ENCODE results near the gene PAK3. TPM values are rescaled to one million over a fixed set of nuclear protein-coding genes. Genes with fewer than 3 reads are reported as not detected.

PAK3 gene
- 8.0 TPM for total RNA-seq
- polyA plus RNA-seq (ENCODE audit: insufficient read depth in 1 of 8, insufficient read length in 8 of 8, low replicate concordance in 1 of 8): 10 to 100 TPM in 6 of 8 donors, 1 to 10 TPM in 2; 4.5 to 14.3 (median 12.7) TPM
- long read RNA-seq, donor 1: 0 reads
- long read RNA-seq, donor 2: 0 reads
- long read RNA-seq, donor 3: 0 reads
- long read RNA-seq, donor 4: 0 reads
- long read RNA-seq, donor 5, partial matches to known transcripts: 889 of 1,057 reads
- long read RNA-seq, donor 5, other reads (novel, unspliced or antisense): 168 of 1,057 reads
- long read RNA-seq, donor 6: 0 reads
- long read RNA-seq, donor 7: 0 reads
- long read RNA-seq, donor 8: 0 reads
- long read RNA-seq, donor 9, partial matches to known transcripts: 273 of 370 reads
- long read RNA-seq, donor 9, other reads (novel, unspliced or antisense): 97 of 370 reads
- long read RNA-seq, donor 10, partial matches to known transcripts: 5 of 5 reads
- long read RNA-seq, donor 10, other reads (novel, unspliced or antisense): 0 of 5 reads
- long read RNA-seq, donor 11: 0 reads

DNA sequence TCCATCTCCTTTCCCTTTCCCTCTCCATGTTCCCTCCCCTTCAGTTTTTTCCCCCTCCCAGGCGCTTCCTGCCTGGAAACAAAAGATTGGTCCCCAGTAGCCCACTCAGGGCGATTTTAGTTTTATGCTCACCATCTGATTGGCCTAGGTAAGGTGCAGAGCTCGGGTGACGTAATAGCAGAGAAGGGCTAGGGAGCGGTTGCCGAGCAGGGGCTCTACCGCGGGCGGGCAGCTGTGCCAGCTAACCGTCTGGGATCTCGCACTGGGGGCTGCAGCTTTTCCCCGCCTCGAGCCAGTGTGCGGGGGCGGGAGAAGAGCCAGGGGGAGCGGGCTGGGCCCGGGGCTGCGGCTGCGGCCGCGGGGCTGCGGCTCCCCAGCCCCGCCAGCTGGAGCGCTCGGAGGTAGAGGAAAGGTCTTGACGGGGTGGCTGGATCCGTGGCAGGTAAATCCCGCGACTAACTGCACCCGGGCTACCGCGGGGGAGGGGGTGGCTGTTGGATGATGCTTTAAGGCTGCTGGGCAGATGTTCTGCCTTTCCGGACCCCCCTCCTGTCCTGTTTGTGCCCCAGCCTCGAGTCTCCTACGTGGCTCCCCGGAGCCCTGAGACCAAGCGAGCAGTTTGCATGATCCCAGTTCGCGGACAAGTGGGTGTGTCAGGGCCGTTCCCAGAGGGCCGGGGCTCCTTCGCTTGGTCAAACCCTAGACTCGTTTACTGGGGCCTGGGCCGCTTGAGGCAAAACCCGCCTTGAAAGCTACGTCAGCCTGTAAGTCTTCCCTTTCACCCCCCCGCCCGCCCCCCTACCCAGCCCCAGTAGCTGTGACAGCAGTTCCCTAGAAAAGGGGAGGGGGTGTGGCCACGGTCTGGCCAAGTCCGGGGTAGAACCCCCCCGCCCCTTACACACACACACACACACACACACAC, at the start of gene PAK3:
Gene PAK3, plus strand, starts transcription at position 218 of the 922 bp plus-strand sequence. CDS start 26,913 bp downstream, outside the sequence.
- Histone ChIP-seq H3K9me3 (replicated peaks; ENCODE audit: control insufficient read depth, low read depth, low read length) (no peaks in the 10 kb centered on the region), H3K4me1 (ENCODE audit: control insufficient read depth, insufficient read depth, low read length) (peaks cover 2% of the 10 kb centered on the region), H3K27me3 (ENCODE audit: control insufficient read depth, insufficient read depth, low read length) (peaks cover 40% of the 10 kb centered on the region), H3K36me3 (ENCODE audit: control insufficient read depth, insufficient read depth, low read length) (peaks cover 3% of the 10 kb centered on the region), H3K4me3 (ENCODE audit: low read length) (peak within 1 kb of the TSS; percentile 66), H3K27ac (ENCODE audit: low read length) (peak within 1 kb of the TSS; percentile 93)
- 14% methylated on average over 35 of the region's 51 CpGs for WGBS (ENCODE audit: insufficient coverage)
- DNase-seq: peak; percentile 97

DNA sequence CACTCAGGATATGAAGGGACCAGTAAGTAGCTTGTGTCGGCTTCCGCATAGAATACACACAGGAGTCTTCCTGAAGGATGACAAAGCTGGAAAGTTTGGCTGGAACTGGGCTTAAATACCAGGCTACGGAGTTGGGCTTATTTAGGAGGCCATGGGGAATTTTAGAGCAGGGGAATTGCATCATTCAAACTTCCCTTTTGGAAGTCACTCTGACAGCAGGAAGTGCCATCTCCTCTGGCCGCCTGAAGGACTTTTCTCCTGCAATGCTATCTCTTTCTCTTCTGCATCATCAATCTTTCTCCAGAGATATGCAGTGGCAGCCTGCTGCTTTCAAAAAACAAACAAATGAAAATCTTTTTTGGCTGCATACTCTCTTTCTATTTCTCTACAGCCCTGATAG, 48.4 kb upstream of the PAK3 start:
- H3K4me3 ChIP-seq (ENCODE audit: low read length): no peak overlapping the region
- no peak overlapping the region for H3K27ac ChIP-seq (ENCODE audit: low read length)
- no peak for DNase-seq
- H3K36me3 ChIP-seq (ENCODE audit: control insufficient read depth, insufficient read depth, low read length): no peaks in the 10 kb centered on the region
- H3K4me1 ChIP-seq (ENCODE audit: control insufficient read depth, insufficient read depth, low read length): no peaks in the 10 kb centered on the region
- 64% methylated on average over 4 of the region's 4 CpGs for WGBS (ENCODE audit: insufficient coverage)
- no peaks in the 10 kb centered on the region for H3K9me3 ChIP-seq (replicated peaks; ENCODE audit: control insufficient read depth, low read depth, low read length)
- peaks cover 15% of the 10 kb centered on the region for H3K27me3 ChIP-seq (ENCODE audit: control insufficient read depth, insufficient read depth, low read length)

DNA sequence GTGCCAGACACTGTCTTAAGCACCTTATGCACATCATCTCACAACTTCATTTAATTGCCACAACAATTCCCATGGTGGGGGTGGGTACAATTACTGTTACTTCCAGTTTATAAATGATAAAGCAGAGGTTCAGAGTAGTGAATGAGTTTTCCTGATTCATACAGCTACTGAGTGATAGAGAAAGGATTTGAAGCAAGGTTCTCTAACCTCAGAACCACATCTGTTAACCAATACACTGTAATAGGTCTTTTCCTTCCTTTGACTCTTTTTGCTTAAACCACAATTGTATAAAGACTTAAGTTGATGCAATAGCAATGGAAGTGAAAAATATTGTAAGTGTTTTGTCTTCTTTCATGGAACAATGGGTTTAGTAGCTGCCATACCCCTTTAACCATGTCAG, 43.5 kb upstream of the PAK3 start:
- H3K27ac ChIP-seq (ENCODE audit: low read length): no peak overlapping the region
- H3K27me3 ChIP-seq (ENCODE audit: control insufficient read depth, insufficient read depth, low read length): peaks cover 14% of the 10 kb centered on the region

DNA sequence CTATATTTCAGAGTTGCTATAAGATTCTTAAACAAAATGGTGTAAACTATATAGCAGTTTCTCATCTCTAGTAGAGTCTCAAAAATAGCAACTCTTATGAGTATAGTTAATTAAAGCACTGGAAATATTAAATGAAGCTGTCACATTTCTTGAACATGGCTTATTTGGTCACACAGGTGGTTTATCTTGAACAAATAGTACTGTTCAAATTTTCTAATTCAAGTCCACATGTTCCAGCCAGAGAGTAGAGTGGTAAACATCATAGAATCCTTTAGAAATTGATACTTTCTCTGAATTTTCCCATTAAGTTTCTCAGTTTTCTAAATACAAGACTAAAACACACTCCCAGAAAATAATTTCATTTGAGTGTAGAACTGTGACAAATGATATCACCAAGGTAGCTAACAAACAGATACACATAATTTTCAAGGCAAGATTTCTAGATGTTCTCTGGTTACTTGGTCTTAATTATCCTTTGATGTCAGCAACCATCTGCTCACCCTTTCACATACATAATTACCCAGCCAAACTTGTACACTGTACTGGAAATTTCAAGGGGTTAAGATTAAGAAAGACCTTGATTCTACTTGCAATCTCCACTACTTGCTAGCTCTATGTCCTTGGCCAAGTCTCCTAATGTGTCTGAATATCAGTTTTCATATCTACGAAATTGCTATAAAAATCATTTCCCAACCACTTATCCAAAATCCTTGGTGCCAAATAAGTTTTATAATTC, 24.3 kb upstream of the PAK3 start:
- WGBS (ENCODE audit: insufficient coverage): no CpG with 5 or more reads among the region's 1 CpG
- no peaks in the 10 kb centered on the region for H3K4me1 ChIP-seq (ENCODE audit: control insufficient read depth, insufficient read depth, low read length)
- no peak overlapping the region for H3K27ac ChIP-seq (ENCODE audit: low read length)
- peaks cover 12% of the 10 kb centered on the region for H3K27me3 ChIP-seq (ENCODE audit: control insufficient read depth, insufficient read depth, low read length)
- H3K9me3 ChIP-seq (replicated peaks; ENCODE audit: control insufficient read depth, low read depth, low read length): no peaks in the 10 kb centered on the region
- DNase-seq: no peak
- H3K36me3 ChIP-seq (ENCODE audit: control insufficient read depth, insufficient read depth, low read length): no peaks in the 10 kb centered on the region
- no peak overlapping the region for H3K4me3 ChIP-seq (ENCODE audit: low read length)

More for the DNA sequence above, 43.5 kb upstream of the PAK3 start:
- Histone ChIP-seq H3K9me3 (replicated peaks; ENCODE audit: control insufficient read depth, low read depth, low read length) (no peaks in the 10 kb centered on the region), H3K36me3 (ENCODE audit: control insufficient read depth, insufficient read depth, low read length) (no peaks in the 10 kb centered on the region), H3K4me3 (ENCODE audit: low read length) (no peak overlapping the region), H3K4me1 (ENCODE audit: control insufficient read depth, insufficient read depth, low read length) (no peaks in the 10 kb centered on the region)
- no peak for DNase-seq

DNA sequence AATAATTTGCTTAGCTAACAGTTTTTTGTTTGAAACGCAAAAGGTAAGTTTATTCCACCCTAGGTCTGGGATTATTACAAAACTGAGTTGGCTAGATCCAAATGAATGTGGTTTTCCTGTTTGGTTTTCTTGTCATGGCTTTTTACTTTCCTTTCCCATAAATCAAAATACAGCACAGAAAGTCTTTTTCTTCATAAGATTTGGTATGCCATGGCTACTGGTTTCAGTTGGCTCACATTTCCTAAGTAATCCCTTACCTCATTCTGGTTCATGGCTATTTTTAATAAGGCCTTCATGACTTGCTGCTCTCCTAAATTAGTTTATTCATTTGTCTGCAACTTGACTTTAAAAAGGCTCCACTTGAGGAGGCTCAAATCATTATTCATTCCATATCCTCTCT, 12.9 kb upstream of the PAK3 start:
- H3K4me3 ChIP-seq (ENCODE audit: low read length): no peak overlapping the region
- no peak for DNase-seq
- H3K27me3 ChIP-seq (ENCODE audit: control insufficient read depth, insufficient read depth, low read length): peaks cover 7% of the 10 kb centered on the region
- no peak overlapping the region for H3K27ac ChIP-seq (ENCODE audit: low read length)
- H3K36me3 ChIP-seq (ENCODE audit: control insufficient read depth, insufficient read depth, low read length): no peaks in the 10 kb centered on the region
- no CpG with 5 or more reads among the region's 1 CpG for WGBS (ENCODE audit: insufficient coverage)
- H3K9me3 ChIP-seq (replicated peaks; ENCODE audit: control insufficient read depth, low read depth, low read length): no peaks in the 10 kb centered on the region
- H3K4me1 ChIP-seq (ENCODE audit: control insufficient read depth, insufficient read depth, low read length): no peaks in the 10 kb centered on the region

DNA sequence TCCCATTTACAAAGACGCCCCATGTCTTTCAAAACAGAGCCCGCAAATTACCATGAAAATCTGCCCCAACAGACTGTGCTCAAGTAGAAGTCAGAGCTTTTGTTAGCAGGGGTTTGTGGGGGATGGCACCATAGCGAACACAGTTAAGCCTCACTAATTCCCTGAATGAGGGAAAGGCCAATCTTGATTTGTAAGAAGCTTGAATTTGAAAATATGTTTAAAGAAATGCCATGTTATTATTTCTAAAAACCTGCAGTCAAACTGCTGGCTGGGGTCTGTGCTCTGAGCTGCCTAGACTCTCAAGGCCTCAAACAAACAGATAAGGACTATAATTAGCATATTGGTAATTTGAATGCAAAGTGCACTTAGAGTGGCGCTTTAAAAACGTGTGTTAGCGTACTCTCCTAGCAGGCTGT, 9.4 kb upstream of the PAK3 start:
- no peaks in the 10 kb centered on the region for H3K9me3 ChIP-seq (replicated peaks; ENCODE audit: control insufficient read depth, low read depth, low read length)
- no peak overlapping the region for H3K4me3 ChIP-seq (ENCODE audit: low read length)
- H3K4me1 ChIP-seq (ENCODE audit: control insufficient read depth, insufficient read depth, low read length): no peaks in the 10 kb centered on the region
- H3K27ac ChIP-seq (ENCODE audit: low read length): no peak overlapping the region
- H3K27me3 ChIP-seq (ENCODE audit: control insufficient read depth, insufficient read depth, low read length): peaks cover 7% of the 10 kb centered on the region
- no peak for DNase-seq
- WGBS (ENCODE audit: insufficient coverage): no CpG with 5 or more reads among the region's 6 CpGs
- no peaks in the 10 kb centered on the region for H3K36me3 ChIP-seq (ENCODE audit: control insufficient read depth, insufficient read depth, low read length)

DNA sequence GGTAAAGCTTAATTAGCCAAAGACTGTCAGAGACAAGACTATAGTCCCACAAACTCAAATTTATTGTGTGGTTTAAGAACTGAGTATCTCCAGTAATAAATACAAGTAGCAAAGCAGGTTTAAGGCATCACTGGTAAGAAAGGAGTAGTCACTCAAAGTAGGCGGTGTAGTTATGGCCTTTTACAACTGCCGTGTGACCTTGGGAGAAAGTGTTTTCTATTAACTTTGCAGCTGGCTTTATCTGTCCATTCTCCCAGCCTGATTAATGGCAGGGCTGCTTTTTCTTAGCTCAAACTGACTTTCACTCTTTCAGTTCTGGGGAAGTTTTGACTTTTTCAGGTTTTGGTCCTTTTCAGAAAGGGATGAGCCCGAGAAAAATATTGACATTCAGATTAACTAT, 7.4 kb upstream of the PAK3 start:
- no peaks in the 10 kb centered on the region for H3K4me1 ChIP-seq (ENCODE audit: control insufficient read depth, insufficient read depth, low read length)
- peaks cover 10% of the 10 kb centered on the region for H3K27me3 ChIP-seq (ENCODE audit: control insufficient read depth, insufficient read depth, low read length)
- H3K27ac ChIP-seq (ENCODE audit: low read length): no peak overlapping the region
- H3K36me3 ChIP-seq (ENCODE audit: control insufficient read depth, insufficient read depth, low read length): no peaks in the 10 kb centered on the region
- no peaks in the 10 kb centered on the region for H3K9me3 ChIP-seq (replicated peaks; ENCODE audit: control insufficient read depth, low read depth, low read length)
- no CpG with 5 or more reads among the region's 3 CpGs for WGBS (ENCODE audit: insufficient coverage)
- no peak for DNase-seq
- H3K4me3 ChIP-seq (ENCODE audit: low read length): no peak overlapping the region

DNA sequence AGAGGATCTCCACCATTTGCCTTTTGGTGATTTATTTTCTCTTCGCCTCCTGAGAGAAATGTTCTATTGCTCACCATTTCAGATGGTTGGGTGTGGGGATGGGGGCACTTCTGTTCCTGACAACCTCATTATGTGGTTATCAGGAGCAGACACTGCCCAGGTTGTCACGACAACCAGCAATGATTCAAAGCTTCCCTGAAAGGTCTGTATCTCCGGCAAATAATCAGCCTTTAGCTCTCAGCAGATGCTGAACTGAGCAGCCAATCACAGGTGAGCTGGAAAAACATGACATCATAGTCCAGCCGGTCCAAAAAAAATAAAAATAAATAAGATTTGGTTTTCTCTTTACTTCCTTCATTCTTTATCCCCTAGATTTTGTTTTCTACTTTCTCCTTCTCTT, 5.5 kb upstream of the PAK3 start:
- Histone ChIP-seq H3K36me3 (ENCODE audit: control insufficient read depth, insufficient read depth, low read length) (no peaks in the 10 kb centered on the region), H3K4me1 (ENCODE audit: control insufficient read depth, insufficient read depth, low read length) (no peaks in the 10 kb centered on the region), H3K27me3 (ENCODE audit: control insufficient read depth, insufficient read depth, low read length) (peaks cover 12% of the 10 kb centered on the region), H3K27ac (ENCODE audit: low read length) (no peak overlapping the region), H3K9me3 (replicated peaks; ENCODE audit: control insufficient read depth, low read depth, low read length) (no peaks in the 10 kb centered on the region), H3K4me3 (ENCODE audit: low read length) (no peak overlapping the region)
- no CpG with 5 or more reads among the region's 4 CpGs for WGBS (ENCODE audit: insufficient coverage)
- no peak for DNase-seq

DNA sequence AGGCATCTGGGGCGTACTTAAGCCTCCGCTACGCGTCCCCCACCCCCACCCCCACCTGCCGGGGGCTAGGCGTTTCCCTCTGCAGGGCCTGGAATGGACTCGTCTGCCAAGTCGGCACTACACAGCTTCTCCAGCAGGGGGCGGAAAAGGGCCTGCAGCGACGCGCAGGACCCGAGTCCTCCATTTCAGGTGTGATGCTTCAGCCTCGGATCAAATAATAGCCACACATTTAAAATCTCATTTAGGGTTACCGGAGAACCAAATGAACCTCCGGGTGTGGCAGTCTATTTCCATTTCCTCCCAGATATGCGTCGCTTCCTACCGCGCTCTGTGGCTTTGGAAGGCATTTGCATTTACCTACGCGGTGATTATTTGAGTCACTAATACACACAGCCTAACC, 2.9 kb downstream of the PAK3 start:
- Histone ChIP-seq H3K4me1 (ENCODE audit: control insufficient read depth, insufficient read depth, low read length) (peaks cover 5% of the 10 kb centered on the region), H3K27ac (ENCODE audit: low read length) (no peak overlapping the region), H3K4me3 (ENCODE audit: low read length) (no peak overlapping the region), H3K36me3 (ENCODE audit: control insufficient read depth, insufficient read depth, low read length) (peaks cover 11% of the 10 kb centered on the region), H3K27me3 (ENCODE audit: control insufficient read depth, insufficient read depth, low read length) (peaks cover 45% of the 10 kb centered on the region), H3K9me3 (replicated peaks; ENCODE audit: control insufficient read depth, low read depth, low read length) (no peaks in the 10 kb centered on the region)
- peak; percentile 27 for DNase-seq
- WGBS (ENCODE audit: insufficient coverage): 27% methylated on average over 18 of the region's 22 CpGs

All from muscle of leg (tissue), 16 donors.